RPMI7951 (cell line): ENCODE data around the gene CCDC142. TPM values are rescaled to one million over a fixed set of nuclear protein-coding genes. Genes with fewer than 3 reads are reported as not detected.
"Not testable (repeated sequence)": the region's sequence is repeated elsewhere in the genome, so short reads cannot be mapped to it uniquely, and the experiment has no call there.

Source experiments
- DNase-seq: peaks from one replicate; pipeline ENCODE4 v3.0.0-alpha.2; 2012; ENCODE audit warnings: low read depth
- total RNA-seq: library from RNA; depleted of rRNA; stranded (reverse); fragments of >200 nt; shearing (Covaris generic); gene quantifications from 2 replicates; pipeline ENCODE4 v1.2.3, GENCODE V29; 2014

Gene CCDC142
- total RNA-seq, 1 experiment from 2014 or later, result 14.3 TPM

- not testable (repeated sequence) for DNase-seq
These were observed 40.1 kb downstream of the CCDC142 start for GRCh38 chr2:74442483-74443297.

GRCh38 chr2:74441690-74442482 is 40.9 kb downstream of the CCDC142 start, which contains the start of gene RTKN:
Gene RTKN (minus strand): TSS chr2:74441937. CDS start chr2:74441816, 121 bp downstream.
- DNase-seq, result no peak

GRCh38 chr2:74441170-74441689 is 41.6 kb downstream of the CCDC142 start:
- DNase-seq, result no peak

- peak; percentile 87 for DNase-seq
These were observed 42.2 kb downstream of the CCDC142 start for GRCh38 chr2:74440378-74441169.

GRCh38 chr2:74439803-74440377 is 42.9 kb downstream of the CCDC142 start:
- peak; percentile 76 for DNase-seq

GRCh38 chr2:74439373-74439772 is 43.4 kb downstream of the CCDC142 start:
- DNase-seq, result no peak

GRCh38 chr2:74438248-74438647 is 44.5 kb downstream of the CCDC142 start:
- DNase-seq, result no peak

GRCh38 chr2:74436848-74437695 is 45.7 kb downstream of the CCDC142 start:
- DNase-seq, result no peak

- no peak for DNase-seq
These were observed 46.5 kb downstream of the CCDC142 start for GRCh38 chr2:74436111-74436805.

- DNase-seq, result no peak
These were observed 52.3 kb downstream of the CCDC142 start for GRCh38 chr2:74430502-74430901.

- DNase-seq, result no peak
These were observed 53.0 kb downstream of the CCDC142 start for GRCh38 chr2:74429487-74430451.

- no peak for DNase-seq
These were observed 54.1 kb downstream of the CCDC142 start for GRCh38 chr2:74428675-74429074.

GRCh38 chr2:74427551-74427950 is 55.2 kb downstream of the CCDC142 start:
- DNase-seq, result no peak

- no peak for DNase-seq
These were observed 56.5 kb downstream of the CCDC142 start for GRCh38 chr2:74426181-74426758.

GRCh38 chr2:74425523-74425922 is 57.3 kb downstream of the CCDC142 start:
- no peak for DNase-seq

GRCh38 chr2:74424995-74425406 is 57.8 kb downstream of the CCDC142 start:
- DNase-seq, result no peak

GRCh38 chr2:74424139-74424992 is 58.4 kb downstream of the CCDC142 start:
- no peak for DNase-seq
